Activated CD4-positive, alpha-beta T cell treated with anti-CD3 and anti-CD28 coated beads for 1 hour (primary cell): ENCODE measurements around the gene PHACTR3.
"Not testable (repeated sequence)": the region's sequence is repeated elsewhere in the genome, so short reads cannot be mapped to it uniquely, and the experiment has no call there.

Experiments used
- DNase-seq: peaks from one replicate; pipeline ENCODE4 v3.0.0-alpha.2; 2020

The PHACTR3 gene

DNA sequence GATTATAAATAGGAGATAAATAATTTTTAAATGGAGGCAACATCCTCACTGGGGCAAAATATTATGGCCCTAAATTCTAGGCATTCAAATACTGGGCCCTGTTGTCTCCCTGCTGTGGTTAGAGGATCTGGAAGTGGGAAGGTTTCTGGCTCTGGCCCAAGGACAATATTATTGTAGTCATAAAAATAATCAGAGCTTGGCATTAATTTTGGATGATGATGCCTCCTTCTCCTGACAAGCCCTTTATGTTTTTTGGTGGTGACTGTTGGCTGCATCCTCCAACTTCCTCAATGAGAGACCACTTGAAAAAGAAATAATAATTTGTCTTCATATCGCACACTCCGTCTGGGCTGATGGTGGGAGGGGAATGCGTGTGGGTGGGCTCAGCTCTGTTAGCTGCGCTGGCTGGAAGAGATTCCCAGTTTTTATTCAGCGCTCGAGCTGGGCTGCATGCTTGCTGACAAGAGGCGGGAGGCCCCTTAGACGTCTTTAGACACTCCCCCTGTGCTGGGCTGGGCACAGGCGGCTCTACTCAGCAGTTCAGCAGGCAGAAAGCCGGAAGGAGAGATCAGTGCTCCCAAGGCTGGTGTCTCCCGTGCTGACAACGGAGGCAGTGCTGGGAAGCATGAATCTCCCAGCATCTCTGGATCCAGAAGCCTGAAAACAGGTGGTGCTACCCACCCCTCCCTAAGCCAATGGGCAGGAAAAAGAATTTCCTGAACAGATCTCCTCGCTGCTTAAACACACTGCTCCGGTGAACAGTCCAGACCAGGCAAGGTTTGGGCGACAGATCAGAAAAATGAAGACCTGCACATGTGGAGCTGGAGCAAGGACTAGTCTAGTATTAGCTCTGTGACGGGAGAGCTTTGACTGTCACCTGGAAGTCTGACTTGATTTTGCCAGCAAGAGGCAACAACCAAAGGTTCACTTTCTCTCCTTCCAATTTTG, 231.4 kb downstream of the PHACTR3 start:
- no peak for DNase-seq

DNA sequence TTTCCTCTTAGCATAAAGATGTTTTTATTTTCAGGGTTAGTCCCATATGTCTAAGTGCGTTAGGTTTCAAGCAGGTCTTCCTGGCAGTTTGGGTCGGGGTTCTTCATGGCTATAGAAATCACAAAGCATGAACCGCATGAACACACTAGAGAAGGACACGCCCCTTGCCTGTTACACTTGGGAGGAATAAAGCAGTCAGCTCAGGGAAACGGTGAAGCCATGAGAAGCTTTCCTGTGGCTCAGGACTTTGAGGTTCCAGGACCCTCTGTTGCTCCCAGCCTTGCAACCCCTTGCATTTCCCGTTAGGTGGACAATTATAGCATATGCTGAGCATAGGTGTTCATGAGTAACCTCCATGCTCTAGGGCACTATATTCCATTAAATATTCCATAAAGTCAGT, 232.4 kb downstream of the PHACTR3 start:
- DNase-seq: no peak

DNA sequence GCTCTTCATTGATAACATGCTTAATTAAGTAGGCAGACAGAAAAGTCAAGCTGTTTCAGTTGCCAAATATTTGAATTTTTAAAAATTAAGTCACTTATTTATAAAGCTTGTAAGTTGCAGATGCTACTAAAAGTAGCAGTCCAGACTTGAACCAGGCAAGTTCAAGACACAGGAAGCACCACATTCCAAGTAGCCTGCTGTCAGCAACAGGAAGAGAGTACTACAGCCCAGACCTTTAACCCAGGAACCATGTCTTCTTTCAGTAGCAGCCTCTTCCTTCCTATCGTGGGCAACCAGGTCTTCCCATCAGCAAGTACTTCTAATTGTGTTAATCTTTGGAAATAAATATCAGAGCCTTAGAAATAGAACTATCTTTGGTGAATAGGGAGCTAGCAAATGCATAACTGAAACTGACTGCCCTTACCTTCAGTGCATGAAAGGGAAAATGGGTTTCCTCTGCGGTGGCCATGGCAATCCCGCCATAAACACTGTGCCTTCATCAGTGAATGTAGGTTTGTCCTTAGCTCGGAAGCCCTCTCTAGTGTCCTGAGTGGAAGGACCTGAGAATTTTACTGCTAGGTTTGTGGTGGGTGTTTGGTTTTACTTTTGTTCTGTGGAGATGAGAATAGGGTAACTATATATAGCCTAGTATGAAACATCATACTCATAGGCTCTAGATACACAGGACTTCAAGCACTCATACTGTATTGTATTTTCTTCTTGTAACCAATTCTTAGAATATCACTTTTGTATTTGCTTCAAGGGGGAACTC, 233.5 kb downstream of the PHACTR3 start:
- DNase-seq: no peak

DNA sequence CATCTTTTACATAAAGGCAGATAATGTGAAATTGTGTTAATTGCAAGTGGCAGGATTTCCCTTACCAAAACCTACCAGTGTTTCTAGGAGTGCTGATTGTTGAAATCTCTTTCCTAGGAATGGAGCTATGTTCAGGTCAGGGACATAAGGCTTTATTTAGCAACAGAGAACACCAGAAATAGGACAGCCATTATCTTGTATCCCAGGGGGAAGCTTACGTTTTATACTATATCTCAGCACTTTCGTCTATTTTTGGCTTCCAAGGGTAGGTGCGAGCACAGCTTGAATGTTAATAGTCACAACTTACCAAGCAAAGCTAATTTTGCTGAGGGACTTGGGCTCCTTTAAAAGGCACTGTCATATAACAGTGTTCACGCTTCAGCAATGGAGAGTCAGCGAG, 235.1 kb downstream of the PHACTR3 start:
- DNase-seq: no peak

DNA sequence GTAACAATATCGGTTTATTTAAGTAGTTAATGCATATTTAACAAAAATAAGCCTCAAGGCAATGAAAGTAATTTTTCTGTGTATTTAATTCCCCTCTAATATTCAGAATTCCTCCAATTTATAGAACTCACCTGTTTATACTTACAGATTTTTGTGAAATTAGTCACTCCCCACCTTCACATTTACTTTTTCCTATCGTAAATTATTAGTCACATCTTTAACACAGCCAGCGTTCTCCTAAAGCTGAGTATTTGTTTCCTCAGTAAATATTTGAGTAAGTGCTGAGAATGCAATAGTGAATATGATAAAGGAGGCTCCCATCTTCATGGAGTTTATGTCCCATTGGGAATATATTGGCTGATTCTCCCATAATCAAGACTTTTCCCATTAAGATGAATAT, 241.1 kb downstream of the PHACTR3 start:
- DNase-seq: no peak

DNA sequence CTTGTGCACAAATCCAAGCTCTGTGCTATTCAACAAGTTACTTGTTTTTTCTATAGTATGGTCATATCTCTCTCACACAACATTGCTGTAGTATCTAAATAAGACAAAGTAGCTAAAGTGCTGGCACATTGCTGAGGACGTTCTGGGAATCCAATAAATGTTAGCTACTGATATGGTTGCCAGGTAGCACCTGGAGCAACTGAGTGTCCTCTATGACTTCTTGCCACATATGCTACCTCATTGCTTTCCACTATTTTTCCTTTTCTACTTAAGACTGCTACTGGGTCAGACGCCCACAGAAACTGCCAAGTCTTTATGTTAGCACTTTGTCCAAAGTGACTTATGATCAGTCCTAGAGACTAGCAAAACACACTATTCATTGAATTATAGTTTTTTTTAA, 243.8 kb downstream of the PHACTR3 start:
- no peak for DNase-seq

DNA sequence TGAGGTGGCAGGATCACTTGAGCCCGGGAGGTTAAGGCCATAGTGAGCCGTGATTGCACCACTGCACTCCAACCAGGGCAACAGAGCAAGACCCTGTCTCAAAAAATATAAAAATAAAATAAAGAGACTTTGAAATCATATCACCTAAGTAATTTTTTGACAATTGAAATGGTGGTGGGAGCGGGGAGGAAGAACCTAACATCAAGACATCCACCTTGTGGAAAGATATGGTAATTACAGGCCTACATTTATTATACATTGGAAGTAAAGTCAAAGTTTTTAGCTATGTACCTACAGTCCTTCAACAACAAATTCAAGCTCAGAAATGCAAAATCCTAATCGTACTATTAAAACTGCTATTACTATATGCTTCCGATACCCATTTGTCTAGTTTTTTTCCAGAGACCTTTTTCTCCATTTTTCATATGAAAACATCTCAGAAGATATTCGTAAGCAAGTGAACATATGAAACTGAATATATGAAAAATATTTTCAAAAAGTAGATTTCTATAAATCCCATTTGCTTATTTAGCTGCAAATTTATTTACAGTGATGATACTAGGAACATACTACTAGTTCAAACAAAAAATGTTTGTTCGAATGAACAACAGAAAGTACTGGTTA, 245.8 kb downstream of the PHACTR3 start:
- no peak for DNase-seq

DNA sequence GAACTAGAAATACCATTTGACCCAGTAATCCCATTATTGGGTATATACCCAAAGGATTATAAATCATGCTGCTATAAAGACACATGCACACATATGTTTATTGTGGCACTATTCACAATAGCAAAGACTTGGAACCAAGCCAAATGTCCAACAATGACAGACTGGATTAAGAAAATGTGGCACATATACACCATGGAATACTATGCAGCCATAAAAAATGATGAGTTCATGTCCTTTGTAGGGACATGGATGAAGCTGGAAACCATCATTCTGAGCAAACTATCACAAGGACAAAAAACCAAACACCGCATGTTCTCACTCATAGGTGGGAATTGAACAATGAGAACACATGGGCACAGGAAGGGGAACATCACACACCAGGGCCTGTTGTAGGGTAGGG, 252.2 kb downstream of the PHACTR3 start:
- not testable (repeated sequence) for DNase-seq

DNA sequence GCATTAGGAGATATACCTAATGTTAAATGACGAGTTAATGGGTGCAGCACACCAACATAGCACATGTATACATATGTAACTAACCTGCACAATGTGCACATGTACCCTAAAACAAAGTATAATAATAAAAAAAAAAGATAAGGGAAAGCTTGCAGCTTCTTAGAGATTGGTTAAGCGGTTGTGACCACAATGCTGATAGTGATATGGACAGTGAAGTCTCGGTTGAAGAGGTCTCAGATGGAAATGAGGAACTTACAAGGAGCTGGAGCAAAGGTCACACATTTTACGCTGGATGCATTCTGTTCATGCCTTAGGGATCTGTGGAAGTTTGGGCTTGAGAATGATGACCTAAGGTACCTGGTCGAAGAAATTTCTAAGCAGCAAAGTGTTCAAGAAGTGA, 252.6 kb downstream of the PHACTR3 start:
- DNase-seq: not testable (repeated sequence)

DNA sequence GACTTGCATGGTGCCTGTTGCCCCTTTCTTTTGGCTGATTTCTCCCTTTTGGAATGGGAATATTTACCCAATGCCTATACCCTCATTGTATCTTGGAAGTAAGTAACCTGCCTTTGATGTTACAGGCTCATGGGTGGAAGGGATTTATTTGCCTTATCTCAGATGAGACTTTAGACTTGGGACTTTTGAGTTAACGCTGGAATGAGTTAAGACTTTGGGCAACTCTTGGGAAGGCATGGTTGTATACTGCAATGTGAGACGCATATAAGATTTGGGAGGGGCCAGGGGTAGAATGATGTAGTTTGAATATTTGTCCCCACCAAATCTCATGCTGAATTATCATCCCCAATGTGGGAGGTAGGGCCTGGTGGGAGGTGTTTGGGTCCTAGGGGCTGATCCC, 253.6 kb downstream of the PHACTR3 start:
- DNase-seq: no peak

DNA sequence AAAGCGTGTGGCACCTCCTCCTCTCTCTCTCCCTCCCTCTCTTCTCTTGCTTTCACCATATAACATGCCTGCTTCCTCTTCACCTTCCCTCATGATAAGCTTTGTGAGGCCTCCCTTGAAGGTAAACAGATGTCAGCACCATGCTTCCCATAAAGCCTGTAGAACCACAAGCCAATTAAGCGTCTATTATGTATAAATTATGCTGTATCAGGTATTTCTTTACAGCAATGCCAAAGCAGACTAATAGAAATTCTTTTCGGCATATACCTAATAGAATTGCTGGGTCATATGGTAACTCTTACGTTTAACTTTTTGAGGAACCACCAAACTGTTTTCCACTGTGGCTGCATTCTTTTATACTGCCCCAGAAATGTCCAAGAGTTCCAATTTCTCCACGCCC, 254.1 kb downstream of the PHACTR3 start:
- DNase-seq: no peak

DNA sequence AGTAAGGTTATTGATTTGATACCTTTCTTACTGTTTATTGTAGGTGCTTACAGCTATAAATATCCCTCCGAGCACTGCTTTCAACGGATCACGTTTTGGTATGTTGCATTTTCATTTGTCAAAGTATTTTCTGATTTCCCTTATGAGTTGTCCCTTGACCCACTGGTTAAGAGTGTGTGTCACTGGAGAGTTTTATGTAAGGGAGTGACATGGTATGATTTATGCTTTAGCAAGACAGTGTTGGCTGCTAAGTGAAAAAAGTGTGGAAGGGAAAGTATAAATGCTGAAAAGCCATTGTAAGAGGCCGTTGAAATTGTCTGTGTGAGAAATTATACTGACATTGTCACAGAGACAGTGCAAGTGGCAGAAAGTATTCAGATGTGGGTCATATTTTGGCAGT, 257.1 kb downstream of the PHACTR3 start:
- DNase-seq: no peak

DNA sequence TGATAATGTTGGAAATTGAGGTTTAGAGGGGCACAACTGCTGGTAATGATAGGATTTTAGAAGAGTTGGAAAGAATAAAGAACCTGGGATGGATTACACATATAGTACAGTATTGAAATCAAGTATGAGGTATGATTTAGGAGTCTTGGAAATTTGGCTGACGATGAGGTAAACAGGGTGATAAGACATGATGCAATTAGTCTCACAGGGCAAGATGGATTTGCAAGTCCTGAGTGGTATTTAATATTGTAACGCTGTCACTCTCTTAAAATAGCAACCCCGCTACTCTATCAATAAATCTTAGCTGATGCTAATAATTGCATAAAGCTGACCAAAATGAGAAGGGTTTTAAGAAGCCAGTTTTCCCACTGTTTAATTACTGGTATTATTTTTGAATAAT, 258.7 kb downstream of the PHACTR3 start:
- DNase-seq: no peak

DNA sequence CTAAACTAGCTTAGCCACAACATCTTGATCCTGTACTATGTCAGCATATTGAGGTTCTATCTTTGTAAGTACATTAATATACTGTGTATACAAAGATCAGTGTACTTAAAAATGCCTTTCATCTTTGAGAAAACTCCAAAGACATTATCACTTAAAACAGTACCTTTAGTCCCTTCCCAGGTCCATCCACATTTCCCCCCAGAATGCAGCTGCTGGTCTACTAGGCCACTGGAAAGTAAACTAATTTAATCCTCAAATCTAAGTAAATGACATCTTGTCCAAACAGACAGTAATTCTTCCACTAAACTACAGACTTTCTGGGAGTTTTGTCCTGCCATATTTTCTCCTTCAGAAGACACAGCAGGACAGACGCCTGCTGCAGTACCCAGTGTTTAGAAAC, 260.4 kb downstream of the PHACTR3 start:
- DNase-seq: no peak

DNA sequence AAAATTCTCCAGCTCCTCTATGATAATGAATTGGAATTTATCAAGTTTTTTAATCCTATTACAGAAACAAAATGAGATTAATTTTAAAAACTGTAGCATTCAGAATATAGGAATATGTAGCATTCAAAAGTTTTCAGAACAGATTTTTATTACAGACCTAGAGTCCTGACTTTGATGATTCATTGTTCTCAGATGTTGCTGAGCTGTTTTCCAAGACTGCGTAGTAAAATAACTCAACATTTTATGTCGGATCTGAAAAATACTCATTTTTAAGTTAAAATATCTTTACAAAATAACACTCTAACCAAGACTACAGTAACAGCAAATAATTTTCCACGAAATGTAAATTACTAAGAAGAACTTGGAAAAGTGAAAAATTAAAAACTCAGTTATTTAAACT, 262.0 kb downstream of the PHACTR3 start:
- DNase-seq: no peak

DNA sequence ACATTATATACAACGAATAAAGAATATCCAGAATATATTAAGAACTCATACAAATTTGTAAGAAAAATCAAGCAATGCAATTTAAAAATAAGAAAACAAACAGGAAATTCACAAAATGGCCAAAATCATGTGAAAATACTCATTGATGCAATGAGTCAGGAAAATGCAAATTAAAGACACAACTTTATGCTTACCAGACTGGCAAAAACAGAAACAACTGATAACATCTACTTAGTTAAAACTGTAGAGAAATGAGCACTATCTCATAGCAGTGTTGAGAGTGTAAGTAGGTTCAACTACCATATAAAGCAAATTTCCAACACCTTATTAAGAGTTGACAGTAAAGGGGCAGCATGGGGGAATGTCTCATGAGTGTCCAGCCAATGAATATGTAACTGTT, 266.8 kb downstream of the PHACTR3 start:
- no peak for DNase-seq

DNA sequence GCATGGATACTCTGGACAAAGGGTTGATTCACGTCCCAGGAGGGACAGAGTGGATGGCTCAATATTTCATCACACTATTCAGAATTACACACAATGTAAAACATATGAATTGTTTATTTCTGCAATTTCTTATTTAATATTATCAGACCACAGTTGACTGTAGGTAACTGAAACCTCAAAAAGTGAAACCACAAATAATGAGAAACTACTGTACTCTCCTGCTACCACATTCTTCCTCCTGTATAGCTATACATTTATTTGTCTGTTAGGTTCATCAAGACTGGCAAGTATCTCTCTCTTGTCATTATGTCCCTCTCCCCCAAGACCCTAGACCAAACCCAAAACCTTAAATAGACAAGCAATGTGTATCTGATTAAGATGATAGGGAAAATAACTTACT, 269.1 kb downstream of the PHACTR3 start:
- no peak for DNase-seq

DNA sequence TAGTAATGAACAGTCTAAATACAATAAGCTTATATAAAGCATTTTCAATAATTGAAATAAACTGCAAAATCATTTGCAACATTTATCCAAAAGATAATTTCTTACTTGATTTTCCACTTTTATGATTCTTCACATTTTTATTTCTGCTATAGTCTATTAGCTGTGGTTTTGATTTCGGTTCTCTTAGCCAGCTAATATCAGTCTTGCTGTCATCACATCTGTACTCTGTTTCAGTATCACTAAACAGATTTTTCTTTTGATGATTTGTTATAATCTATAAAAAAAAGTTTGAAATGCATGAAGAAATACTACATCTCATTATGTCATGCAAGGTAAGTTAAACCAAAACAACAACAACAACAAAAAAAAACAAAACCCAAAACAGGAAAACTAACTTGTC, 275.9 kb downstream of the PHACTR3 start:
- no peak for DNase-seq

DNA sequence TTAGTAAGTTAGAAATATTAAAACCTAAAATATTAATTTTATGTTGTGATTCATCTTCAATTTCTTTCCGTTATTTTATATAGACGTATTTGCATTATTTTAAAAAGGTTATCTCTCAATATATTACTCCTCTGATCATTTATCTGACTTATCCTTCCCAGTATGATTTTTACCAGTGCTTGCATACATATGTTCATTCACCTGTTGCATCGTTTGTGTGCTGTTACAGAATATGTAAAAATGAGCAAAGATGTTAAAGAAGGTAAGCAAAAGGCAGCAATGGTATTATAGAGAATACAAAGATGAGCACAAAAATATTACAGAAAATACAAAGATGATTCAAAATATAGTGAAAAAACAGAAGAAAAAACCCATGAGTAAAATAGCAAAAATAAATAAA, 280.2 kb downstream of the PHACTR3 start:
- DNase-seq: no peak

DNA sequence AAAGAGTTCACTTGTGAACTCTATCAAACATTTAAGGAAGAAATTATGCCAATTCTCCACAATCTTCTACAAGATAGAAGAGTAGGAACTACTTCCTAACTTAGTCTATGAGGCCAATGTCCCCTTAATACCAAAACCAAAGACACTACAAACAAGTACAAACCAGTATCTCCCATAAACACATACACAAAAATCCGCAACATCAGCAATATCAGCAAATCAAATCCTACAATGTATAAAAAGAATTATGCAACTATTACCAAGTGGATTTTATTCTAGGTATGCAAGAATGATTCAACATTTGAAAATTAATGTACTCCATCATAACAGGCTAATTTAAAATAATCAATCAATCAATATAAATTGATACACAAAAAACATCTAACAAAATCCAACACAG, 283.7 kb downstream of the PHACTR3 start:
- no peak for DNase-seq

DNA sequence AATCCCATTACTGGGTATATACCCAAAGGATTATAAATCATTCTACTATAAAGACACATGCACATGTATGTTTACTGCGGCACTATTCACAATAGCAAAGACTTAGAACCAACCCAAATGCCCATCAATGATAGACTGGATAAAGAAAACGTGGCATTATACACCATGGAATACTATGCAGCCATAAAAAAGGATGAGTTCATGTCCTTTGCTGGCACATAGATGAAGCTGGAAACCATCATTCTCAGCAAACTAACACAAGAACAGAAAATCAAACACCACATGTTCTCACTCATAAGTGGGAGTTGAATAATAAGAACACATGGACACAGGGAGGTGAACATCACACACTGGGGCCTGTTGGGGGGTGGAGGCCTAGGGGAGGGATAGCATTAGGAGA, 285.7 kb downstream of the PHACTR3 start:
- not testable (repeated sequence) for DNase-seq

DNA sequence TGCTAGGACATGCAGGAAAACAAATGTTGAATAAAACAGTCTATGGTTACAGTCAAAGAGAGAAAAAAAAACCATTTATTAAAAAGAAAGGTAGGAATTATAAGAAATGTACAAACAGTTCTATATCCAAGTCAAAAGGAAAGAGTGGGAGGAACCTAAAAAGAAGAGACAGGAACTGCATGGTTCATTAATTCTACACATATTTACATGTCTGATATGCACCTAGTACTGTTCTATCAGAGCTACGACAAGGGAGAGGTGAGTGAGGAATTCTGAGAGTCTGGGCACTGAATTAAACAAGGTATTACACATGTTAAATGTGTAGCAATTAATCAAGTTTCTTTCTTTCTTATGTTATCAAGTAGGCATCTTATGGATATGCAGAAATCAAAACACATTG, 287.2 kb downstream of the PHACTR3 start:
- no peak for DNase-seq

DNA sequence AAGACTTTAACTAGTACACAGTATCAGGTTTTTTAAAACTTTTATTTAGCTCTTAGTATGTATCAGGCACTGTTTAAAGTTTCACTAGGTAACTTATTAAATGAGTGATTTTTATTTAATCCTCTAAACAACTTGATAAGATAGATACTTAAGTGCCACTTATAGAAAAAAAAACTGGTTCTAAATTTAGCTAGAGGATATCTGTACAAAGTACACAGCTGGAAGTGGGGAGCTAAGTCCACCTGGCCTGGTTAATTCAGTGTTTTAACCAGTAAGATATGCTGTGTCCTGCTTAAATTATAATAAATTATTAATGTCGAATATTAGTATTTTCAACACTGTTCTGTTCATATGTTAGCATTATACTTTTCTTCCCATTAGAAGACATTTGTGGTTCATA, 291.6 kb downstream of the PHACTR3 start:
- DNase-seq: no peak
